Spleen (tissue), 7 donors: ENCODE data around the gene IFI27.

ENCODE experiments used
- CTCF ChIP-seq, 11 experiments: fragments of 200-600 bp in 7 of 11; fragments of 450-650 bp in 4 of 11; sonication (generic) in 4 of 11; IDR thresholded peaks in 8 of 11; conservative IDR thresholded peaks in 3 of 11; 1 replicate in 7 of 11; 2 replicates in 4 of 11; pipeline versions ENCODE4 v1.4.0 to v1.8.0; 2016 to 2021; ENCODE audit warnings: antibody characterized with exemption in 11 of 11, inconsistent platforms in 4 of 11, mild to moderate bottlenecking in 1 of 11
- POLR2A ChIP-seq, 3 donors: fragments of 450-650 bp; IDR thresholded peaks; one replicate each; pipeline ENCODE4 v1.5.1; 2017; ENCODE audit warnings: antibody characterized with exemption in 3 of 3, mild to moderate bottlenecking in 1 of 3
- POLR2AphosphoS5 ChIP-seq, 3 donors: sonication (generic); formaldehyde crosslinking; IDR thresholded peaks; one replicate each; pipeline ENCODE4 v1.5.1; 2017; ENCODE audit warnings: antibody characterized with exemption in 3 of 3
- donor health status: DM: no; HTN: no; CAD: no; lungs with moderate emphysema.
- donor health status: DM: no; HTN: no; CAD: no.
- donor health status: DM: no; HTN: no; CAD: no.

GRCh38 chr14:94161058-94161457 is 50.5 kb downstream of the IFI27 start:
- no peak for TF ChIP-seq CTCF (IDR thresholded peaks at IDR 0.05 in 8 of 11, conservative IDR thresholded peaks at IDR 0.05 in 3 of 11)
- TF ChIP-seq POLR2A (IDR thresholded peaks at IDR 0.05) = no peak
- TF ChIP-seq POLR2AphosphoS5 (IDR thresholded peaks at IDR 0.05) = no peak
